Endothelial cell of umbilical vein (primary cell): ENCODE data around the gene BTBD10. TPM values are rescaled to one million over a fixed set of nuclear protein-coding genes. Genes with fewer than 3 reads are reported as not detected.

Experiments
- BruUV-seq: library from RNA; stranded (reverse); fragments of 400-500 nt; replicated peaks from 2 replicates; lab custom pipeline; 2021; lab: Mats Ljungman, UMichigan
- CTCF ChIA-PET: fragments of 300-600, 350-600 bp; sonication (Branson Sonifier 250); formaldehyde crosslinking; loops from one replicate; lab custom pipeline; 2021; ENCODE audit warnings: antibody characterized with exemption, inconsistent platforms; lab: Charles Lee
- POLR2A ChIA-PET: fragments of 300-600, 350-600 bp; sonication (Branson Sonifier 250); formaldehyde crosslinking; loops from one replicate; lab custom pipeline; 2021; ENCODE audit warnings: antibody characterized with exemption, inconsistent platforms; lab: Charles Lee
- DNase-seq: peaks from one replicate; pipeline ENCODE4 v3.0.0-alpha.2; 2011; ENCODE audit warnings: low read depth, low spot score
- FAIRE-seq: peaks from 2 replicates; lab custom pipeline; 2011; peaks lifted over from hg19 to GRCh38; lab: Jason Lieb, UNC
- H2AFZ ChIP-seq: 2 replicates; pipeline ENCODE4 v1.6.0; 2012; ENCODE audit warnings: low read depth, low read length, control low read depth, inconsistent platforms
- H3K27ac ChIP-seq: 2 replicates; pipeline ENCODE4 v1.5.1; 2011; ENCODE audit warnings: low read depth, mild to moderate bottlenecking, control low read depth, low read length, moderate library complexity; ENCODE audit not compliant: insufficient read depth
- H3K27me3 ChIP-seq, 2 experiments: 2 replicates each; pipeline versions ENCODE4 v1.6.0 to v1.6.1; 2011; ENCODE audit warnings: low read length in 2 of 2, mixed read lengths in 1 of 2; ENCODE audit not compliant: control insufficient read depth in 2 of 2, insufficient read depth in 2 of 2
- H3K36me3 ChIP-seq, 2 experiments: 2 replicates in 1 of 2; 3 replicates in 1 of 2; pipeline ENCODE4 v1.5.1; 2011; ENCODE audit warnings: low read length in 2 of 2, mild to moderate bottlenecking in 1 of 2, moderate library complexity in 1 of 2; ENCODE audit not compliant: control insufficient read depth in 2 of 2, insufficient read depth in 2 of 2; ENCODE audit errors: extremely low read depth in 1 of 2
- H3K4me1 ChIP-seq: 3 replicates; pipeline ENCODE4 v1.5.1; 2011; ENCODE audit warnings: mild to moderate bottlenecking, low read length; ENCODE audit not compliant: control insufficient read depth, insufficient read depth; ENCODE audit errors: extremely low read depth
- H3K4me2 ChIP-seq: 2 replicates; pipeline ENCODE4 v1.6.1; 2011; ENCODE audit warnings: low read length, control low read depth, mixed read lengths; ENCODE audit not compliant: insufficient read depth
- H3K4me3 ChIP-seq, 3 experiments: fragments of 200-600 bp in 1 of 3; sonication (generic), shearing (Covaris generic) in 1 of 3; replicated peaks in 1 of 3; 2 replicates each; pipeline ENCODE4 v1.5.1; 2011 to 2016; ENCODE audit warnings: control low read depth in 3 of 3, low read length in 3 of 3, mild to moderate bottlenecking in 2 of 3, inconsistent platforms in 1 of 3, low read depth in 1 of 3, moderate library complexity in 1 of 3; ENCODE audit not compliant: insufficient read depth in 1 of 3
- H3K79me2 ChIP-seq: 2 replicates; pipeline ENCODE4 v1.6.0; 2012; ENCODE audit warnings: low read length, inconsistent platforms; ENCODE audit not compliant: control insufficient read depth, insufficient read depth
- H3K9ac ChIP-seq: replicated peaks from 2 replicates; pipeline ENCODE3; 2011; ENCODE audit warnings: low read length, control low read depth; ENCODE audit not compliant: insufficient read depth; ENCODE audit errors: extremely low read depth
- H3K9me1 ChIP-seq: replicated peaks from 3 replicates; pipeline ENCODE4 v1.6.0; 2011; ENCODE audit warnings: mild to moderate bottlenecking, low read length; ENCODE audit not compliant: control insufficient read depth, insufficient read depth; ENCODE audit errors: extremely low read depth
- H3K9me3 ChIP-seq: replicated peaks from 2 replicates; pipeline ENCODE4 v1.5.1; 2012; ENCODE audit warnings: low read length, inconsistent platforms; ENCODE audit not compliant: control insufficient read depth, insufficient read depth
- H4K20me1 ChIP-seq: replicated peaks from 2 replicates; pipeline ENCODE3; 2011; ENCODE audit warnings: mild to moderate bottlenecking, low read length; ENCODE audit not compliant: control insufficient read depth, insufficient read depth; ENCODE audit errors: extremely low read depth
- CTCF ChIP-seq, 2 donors: IDR thresholded peaks; 1 replicate in 1 of 2; 2 replicates in 1 of 2; pipeline ENCODE4 v1.5.1; 2011; ENCODE audit warnings: low read length in 2 of 2, mild to moderate bottlenecking in 2 of 2, moderate library complexity in 2 of 2, control low read depth in 1 of 2, inconsistent platforms in 1 of 2, low read depth in 1 of 2; ENCODE audit not compliant: insufficient read depth in 1 of 2; ENCODE audit errors: extremely low read depth in 1 of 2
- EZH2 ChIP-seq: IDR thresholded peaks from 2 replicates; pipeline ENCODE4 v1.6.1; 2012; ENCODE audit warnings: borderline replicate concordance, low read depth, mild to moderate bottlenecking, moderate library complexity, low read length, inconsistent platforms; ENCODE audit not compliant: severe bottlenecking
- FOS ChIP-seq: IDR thresholded peaks from 2 replicates; pipeline ENCODE4 v1.6.1; 2011; ENCODE audit warnings: mild to moderate bottlenecking, low read length, moderate library complexity, borderline replicate concordance; ENCODE audit not compliant: insufficient read depth
- GATA2 ChIP-seq: IDR thresholded peaks from 2 replicates; pipeline ENCODE4 v1.7.0; 2011; ENCODE audit warnings: low read depth, mild to moderate bottlenecking, moderate library complexity, mixed read lengths, low read length; ENCODE audit not compliant: insufficient read length, insufficient read depth
- JUN ChIP-seq: IDR thresholded peaks from 2 replicates; pipeline ENCODE4 v1.6.1; 2011; ENCODE audit warnings: borderline replicate concordance, low read depth; ENCODE audit not compliant: insufficient read length, insufficient read depth
- MAX ChIP-seq: IDR thresholded peaks from 2 replicates; pipeline ENCODE4 v1.6.1; 2011; ENCODE audit not compliant: insufficient read depth, insufficient read length
- MYC ChIP-seq: IDR thresholded peaks from one replicate; pipeline ENCODE4 v1.6.1; 2011; ENCODE audit warnings: mild to moderate bottlenecking, low read depth, low read length
- POLR2A ChIP-seq: IDR thresholded peaks from 2 replicates; pipeline ENCODE4 v1.6.1; 2012; ENCODE audit warnings: low read depth, mild to moderate bottlenecking, control low read depth, low read length
- POLR2AphosphoS5 ChIP-seq: IDR thresholded peaks from 2 replicates; pipeline ENCODE4 v1.6.1; 2012; ENCODE audit warnings: low read depth, mild to moderate bottlenecking, control low read depth, low read length, moderate library complexity; ENCODE audit not compliant: insufficient read depth
- dilution Hi-C: fragments of 300-500 bp; cut with MboI; formaldehyde crosslinking; loops from one replicate; pipeline ENCODE4 v1.15.0; 2019; ENCODE audit warnings: low sequenced_read_pairs; ENCODE audit not compliant: extremely low pct_ligation_motif_present
- intact Hi-C: fragments of 100-400 bp; cut with micrococcal nuclease; formaldehyde crosslinking; loops from one replicate; pipeline ENCODE4 v1.10.0; 2022
- polyA plus RNA-seq, 4 experiments: library from polyadenylated mRNA; depleted of rRNA in 3 of 4; stranded (reverse) in 3 of 4; unstranded in 1 of 4; fragments of >200 nt; gene quantifications; 2 replicates each; pipeline versions ENCODE4 v1.2.1 to v1.2.3, GENCODE V29; 2011 to 2012; ENCODE audit warnings: missing spikeins in 1 of 4
- total RNA-seq: library from RNA; stranded (reverse); gene quantifications from 2 replicates; pipeline ENCODE4 v1.2.3, GENCODE V29; 2021

The BTBD10 gene
- total and polyA plus RNA-seq, 2 donors (not counting 3 experiments of a cell fraction or from before 2014, with no cell fraction given) = 31.7 to 49.6 TPM

- no peak overlapping the region for H3K27ac ChIP-seq
- H3K27me3 ChIP-seq = no peaks in the 10 kb centered on the region
- no peak overlapping the region for H3K4me2 ChIP-seq
- no peaks in the 10 kb centered on the region for H3K9me1 ChIP-seq
- no peak for TF ChIP-seq MAX
- no peak for TF ChIP-seq FOS
- H2AFZ ChIP-seq = no peak overlapping the region
- dilution Hi-C loops (no loop called here), intact Hi-C loops (no loop called here)
- H3K36me3 ChIP-seq = no peaks in the 10 kb centered on the region
- H3K79me2 ChIP-seq = no peaks in the 10 kb centered on the region
- FAIRE-seq (no peak), DNase-seq (no peak)
- H3K4me3 ChIP-seq = no peak overlapping the region
- BruUV-seq = no TSS peak
- H4K20me1 ChIP-seq = no peaks in the 10 kb centered on the region
- H3K9ac ChIP-seq = no peak overlapping the region
- ChIA-PET CTCF (interaction anchor here (1.1 to 6.1 kb wide), 3 partner anchors 11 to 383 kb away, joined by 3 to 180 read pairs (median 3); no protein-coding TSS in a partner anchor), POLR2A (no interaction called here)
- H3K4me1 ChIP-seq = peaks cover 4% of the 10 kb centered on the region
- no peaks in the 10 kb centered on the region for H3K9me3 ChIP-seq
Observed at GRCh38 chr11:13346470-13346869, 116.6 kb downstream of the BTBD10 start.

GRCh38 chr11:13344818-13345217, 118.2 kb downstream of the BTBD10 start:
- H3K9ac ChIP-seq = no peak overlapping the region
- POLR2A ChIA-PET = no interaction called here
- FAIRE-seq (no peak), DNase-seq (no peak)
- no peaks in the 10 kb centered on the region for H4K20me1 ChIP-seq
- H3K27me3 ChIP-seq = no peaks in the 10 kb centered on the region
- intact Hi-C loops = loop anchor here (1.0 kb wide), 6 partner anchors 95 to 1014 kb away; no protein-coding TSS in a partner anchor
- no peak overlapping the region for H3K27ac ChIP-seq
- H3K79me2 ChIP-seq = no peaks in the 10 kb centered on the region
- H3K36me3 ChIP-seq = no peaks in the 10 kb centered on the region
- H3K9me1 ChIP-seq = no peaks in the 10 kb centered on the region
- H3K4me2 ChIP-seq = no peak overlapping the region
- TF ChIP-seq GATA2 = no peak
- TF ChIP-seq EZH2 = no peak
- TF ChIP-seq MAX = no peak
- TF ChIP-seq CTCF (IDR thresholded peaks at IDR 0.05; ENCODE audit: extremely low read depth in 1 of 2, insufficient read depth in 1 of 2, low read depth in 1 of 2, low read length in 2 of 2) = no peak
- no peak for TF ChIP-seq JUN
- TF ChIP-seq FOS = no peak
- TF ChIP-seq MYC = no peak
- TF ChIP-seq POLR2AphosphoS5 = no peak
- TF ChIP-seq POLR2A = no peak
- no peaks in the 10 kb centered on the region for H3K9me3 ChIP-seq
- peaks cover 4% of the 10 kb centered on the region for H3K4me1 ChIP-seq
- no TSS peak for BruUV-seq
- CTCF ChIA-PET = interaction anchor here (0.7 to 6.1 kb wide), 27 partner anchors 10 to 1056 kb away, joined by 3 to 180 read pairs (median 4); no protein-coding TSS in a partner anchor
- dilution Hi-C loops = no loop called here
- no peak overlapping the region for H2AFZ ChIP-seq
- no peak overlapping the region for H3K4me3 ChIP-seq
